Gastroesophageal sphincter (tissue), 4 donors: Measurements from ENCODE around the gene TARP.
"Not testable (repeated sequence)": the region's sequence is repeated elsewhere in the genome, so short reads cannot be mapped to it uniquely, and the experiment has no call there.

Experiments used
- ATAC-seq: fragments of 150-250 bp; one replicate; pipeline ENCODE4 v1.9.1; 2016; ENCODE audit warnings: mild to moderate bottlenecking, moderate library complexity
- H3K27ac ChIP-seq, 4 donors: fragments of 200-600 bp; sonication (generic) in 3 of 4; 1 replicate in 3 of 4; 2 replicates in 1 of 4; pipeline ENCODE4 v1.5.1; 2016 to 2019
- H3K27me3 ChIP-seq: fragments of 200-600 bp; sonication (generic); one replicate; pipeline ENCODE4 v1.5.1; 2019
- H3K36me3 ChIP-seq, 2 donors: fragments of 200-600 bp; sonication (generic); one replicate each; pipeline ENCODE4 v1.5.1; 2019; ENCODE audit warnings: control low read depth in 1 of 2
- H3K4me1 ChIP-seq, 3 donors: fragments of 200-600 bp; sonication (generic); 1 replicate in 2 of 3; 2 replicates in 1 of 3; pipeline ENCODE4 v1.5.1; 2016 to 2019; ENCODE audit warnings: control low read depth in 2 of 3
- H3K4me3 ChIP-seq, 2 donors: fragments of 200-600 bp; sonication (generic); one replicate each; pipeline ENCODE4 v1.5.1; 2019; ENCODE audit warnings: mild to moderate bottlenecking in 1 of 2, moderate library complexity in 1 of 2
- H3K9me3 ChIP-seq, 3 donors: fragments of 200-600 bp; sonication (generic); one replicate each; pipeline ENCODE4 v1.5.1; 2017 to 2019; ENCODE audit warnings: control low read depth in 2 of 3
- EP300 ChIP-seq: sonication (generic); formaldehyde crosslinking; IDR thresholded peaks from one replicate; pipeline ENCODE4 v1.6.1; 2017; ENCODE audit warnings: antibody characterized with exemption, mild to moderate bottlenecking
- POLR2A ChIP-seq, 2 donors: fragments of 450-650 bp; IDR thresholded peaks; one replicate each; pipeline ENCODE4 v1.6.1; 2017; ENCODE audit warnings: antibody characterized with exemption in 2 of 2, mild to moderate bottlenecking in 2 of 2, moderate library complexity in 1 of 2
- POLR2AphosphoS5 ChIP-seq: sonication (generic); formaldehyde crosslinking; IDR thresholded peaks from one replicate; pipeline ENCODE4 v1.6.1; 2017; ENCODE audit warnings: antibody characterized with exemption
- WGBS, 2 donors: methylation state at CpG; one replicate each; pipeline ENCODE4 v1.1.5; 2018; ENCODE audit warnings: low coverage in 1 of 2; 5-methylcytosine and 5-hydroxymethylcytosine counted together
- TF ChIP-seq, protein P1 (sequence below), 4 experiments: fragments of 200-600 bp in 2 of 4; fragments of 450-650 bp in 2 of 4; sonication (generic) in 1 of 4; IDR thresholded peaks; one replicate each; pipeline ENCODE4 v1.5.1; 2017 to 2019; ENCODE audit warnings: antibody characterized with exemption in 4 of 4, mild to moderate bottlenecking in 2 of 4, moderate library complexity in 2 of 4

Gene TARP

DNA sequence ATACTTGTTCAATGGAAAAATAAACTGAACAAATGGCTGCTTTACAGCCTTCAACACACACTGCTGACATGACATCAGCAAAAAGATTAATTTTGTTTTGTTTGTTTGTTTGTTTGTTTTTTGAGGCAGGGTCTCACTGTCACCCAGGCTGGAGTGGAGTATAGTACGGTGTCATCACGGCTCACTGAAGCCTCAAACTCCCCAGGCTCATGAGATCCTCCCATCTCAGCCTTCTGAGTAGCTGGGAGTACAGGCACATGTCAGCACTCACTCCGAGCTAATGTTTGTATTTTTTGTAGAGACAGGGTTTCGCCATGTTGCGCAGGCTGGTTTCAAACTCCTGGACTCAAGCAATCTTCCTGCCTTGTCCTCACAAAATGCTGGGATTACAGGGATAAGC lies 10.9 kb downstream of the TARP start:
- Histone ChIP-seq H3K27me3 (no peaks in the 10 kb centered on the region), H3K36me3 (no peaks in the 10 kb centered on the region), H3K27ac (no peak overlapping the region), H3K9me3 (no peaks in the 10 kb centered on the region), H3K4me1 (no peaks in the 10 kb centered on the region), H3K4me3 (no peak overlapping the region)
- TF ChIP-seq, protein P1, sequence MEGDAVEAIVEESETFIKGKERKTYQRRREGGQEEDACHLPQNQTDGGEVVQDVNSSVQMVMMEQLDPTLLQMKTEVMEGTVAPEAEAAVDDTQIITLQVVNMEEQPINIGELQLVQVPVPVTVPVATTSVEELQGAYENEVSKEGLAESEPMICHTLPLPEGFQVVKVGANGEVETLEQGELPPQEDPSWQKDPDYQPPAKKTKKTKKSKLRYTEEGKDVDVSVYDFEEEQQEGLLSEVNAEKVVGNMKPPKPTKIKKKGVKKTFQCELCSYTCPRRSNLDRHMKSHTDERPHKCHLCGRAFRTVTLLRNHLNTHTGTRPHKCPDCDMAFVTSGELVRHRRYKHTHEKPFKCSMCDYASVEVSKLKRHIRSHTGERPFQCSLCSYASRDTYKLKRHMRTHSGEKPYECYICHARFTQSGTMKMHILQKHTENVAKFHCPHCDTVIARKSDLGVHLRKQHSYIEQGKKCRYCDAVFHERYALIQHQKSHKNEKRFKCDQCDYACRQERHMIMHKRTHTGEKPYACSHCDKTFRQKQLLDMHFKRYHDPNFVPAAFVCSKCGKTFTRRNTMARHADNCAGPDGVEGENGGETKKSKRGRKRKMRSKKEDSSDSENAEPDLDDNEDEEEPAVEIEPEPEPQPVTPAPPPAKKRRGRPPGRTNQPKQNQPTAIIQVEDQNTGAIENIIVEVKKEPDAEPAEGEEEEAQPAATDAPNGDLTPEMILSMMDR (IDR thresholded peaks at IDR 0.05), result no peak
- TF ChIP-seq EP300 (no peak), POLR2A (IDR thresholded peaks at IDR 0.05) (no peak), POLR2AphosphoS5 (no peak)
- WGBS, 2 donors, result 55 to 84% methylated on average over 5 of the region's 5 CpGs
- no peak for ATAC-seq

DNA sequence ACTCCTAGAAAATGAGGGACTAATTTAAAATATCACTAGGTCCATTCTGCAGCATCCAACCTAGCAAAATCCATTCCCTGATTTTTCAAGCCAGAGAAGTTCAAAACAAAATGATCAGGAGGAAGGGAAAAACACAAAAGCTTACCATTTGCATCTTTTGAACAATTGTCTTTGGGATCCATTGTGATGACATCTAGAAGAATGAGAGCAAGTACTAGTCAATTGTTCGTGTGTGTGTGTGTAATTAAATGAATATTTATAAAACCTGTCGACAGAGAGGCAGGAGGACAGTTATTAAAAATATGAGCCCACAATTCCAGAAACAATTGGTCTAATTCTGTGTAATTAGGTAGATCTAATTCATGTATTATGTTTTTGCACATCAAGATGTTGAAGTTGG lies 11.4 kb downstream of the TARP start:
- H3K4me3 ChIP-seq, H3K4me1 ChIP-seq, H3K27ac ChIP-seq, ATAC-seq, H3K9me3 ChIP-seq, H3K27me3 ChIP-seq, H3K36me3 ChIP-seq: not testable (repeated sequence)
- WGBS, 2 donors, result 42 to 55% methylated on average over 2 of the region's 2 CpGs

DNA sequence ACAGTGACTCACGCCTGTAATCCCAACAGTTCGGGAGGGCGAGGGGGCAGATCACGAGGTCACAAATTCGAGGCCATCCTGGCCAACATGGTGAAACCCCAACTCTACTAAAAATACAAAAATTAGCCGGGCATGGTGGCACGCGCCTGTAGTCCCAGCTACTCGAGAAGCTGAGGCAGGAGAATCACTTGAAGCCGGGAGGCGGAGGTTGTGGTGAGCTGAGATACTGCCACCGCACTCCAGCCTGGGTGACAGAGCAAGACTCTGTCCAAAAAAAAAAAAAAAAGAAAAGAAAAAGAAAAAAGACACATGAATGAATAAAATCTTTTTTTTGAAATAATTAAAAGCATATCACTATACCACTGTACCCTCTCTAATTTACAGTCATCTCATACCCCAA lies 11.8 kb downstream of the TARP start:
- not testable (repeated sequence) for H3K27ac ChIP-seq, H3K36me3 ChIP-seq, ATAC-seq, H3K4me3 ChIP-seq, H3K9me3 ChIP-seq, H3K4me1 ChIP-seq, H3K27me3 ChIP-seq
- WGBS, 2 donors, result 89 to 96% methylated on average over 6 to 7 of the region's 12 CpGs

DNA sequence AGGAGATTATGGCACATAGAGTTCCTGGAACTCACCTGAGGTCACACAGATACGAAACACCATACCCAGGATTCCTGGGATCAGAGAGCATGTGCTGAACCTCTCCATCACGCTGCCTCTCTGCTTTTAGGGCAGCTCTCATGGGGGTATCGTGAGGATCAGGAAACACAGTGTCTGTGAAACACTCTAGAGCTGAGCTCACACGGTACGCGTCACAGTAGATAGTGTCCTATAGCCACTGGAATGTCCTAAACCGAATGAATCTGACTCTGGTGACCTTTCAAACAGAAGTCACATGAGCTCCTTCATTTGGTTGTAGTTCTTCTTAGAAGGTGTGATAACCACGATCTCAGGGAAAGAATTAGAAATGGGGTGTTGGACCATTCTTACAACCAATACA lies 14.3 kb downstream of the TARP start:
- H3K27me3 ChIP-seq, ATAC-seq, H3K9me3 ChIP-seq, H3K4me3 ChIP-seq, H3K4me1 ChIP-seq, H3K36me3 ChIP-seq, H3K27ac ChIP-seq: not testable (repeated sequence)
- WGBS, 2 donors, result 92 to 97% methylated on average over 4 to 6 of the region's 8 CpGs

DNA sequence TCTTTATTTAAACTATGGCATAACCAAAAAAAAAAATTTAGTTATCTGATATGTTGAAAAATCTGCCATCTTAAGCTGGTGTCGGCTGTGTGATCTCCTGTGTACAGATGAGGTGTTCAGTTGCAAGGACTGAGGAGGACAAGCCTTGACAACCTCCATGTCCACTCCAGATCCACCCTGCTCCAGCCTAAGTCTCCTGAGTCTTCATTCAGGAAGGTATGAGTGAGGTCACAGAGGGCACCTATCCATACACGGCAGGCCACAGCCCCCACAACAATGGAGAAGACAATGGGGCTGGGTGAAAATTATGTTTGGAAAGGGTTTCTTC lies 16.1 kb downstream of the TARP start:
- Histone ChIP-seq H3K4me1 (no peaks in the 10 kb centered on the region), H3K4me3 (no peak overlapping the region), H3K36me3 (no peaks in the 10 kb centered on the region), H3K27me3 (no peaks in the 10 kb centered on the region), H3K9me3 (no peaks in the 10 kb centered on the region), H3K27ac (no peak overlapping the region)
- ATAC-seq, result no peak
- 78 to 89% methylated on average over 1 to 2 of the region's 2 CpGs for WGBS, 2 donors
- TF ChIP-seq POLR2A (IDR thresholded peaks at IDR 0.05) (no peak), EP300 (no peak), POLR2AphosphoS5 (no peak)
- TF ChIP-seq, protein P1 (IDR thresholded peaks at IDR 0.05), result no peak

DNA sequence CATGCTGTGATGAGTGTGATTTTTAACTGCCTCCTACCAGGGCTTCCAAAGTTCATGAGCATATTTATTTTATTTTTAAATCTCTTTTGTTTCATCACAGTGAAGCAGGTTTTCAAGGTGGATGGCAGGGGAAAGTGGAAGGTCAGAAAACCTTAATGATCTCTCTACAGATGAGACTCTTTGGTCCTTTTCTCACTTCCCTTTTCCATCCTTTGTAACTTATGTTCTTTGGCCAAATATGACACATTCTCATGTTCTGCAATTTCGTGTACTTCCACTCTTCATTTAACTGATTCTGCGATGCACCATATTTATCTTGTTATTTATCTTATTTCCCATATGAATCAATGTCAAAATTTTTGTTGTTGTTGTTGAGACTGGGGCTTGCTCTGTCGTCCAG lies 23.6 kb downstream of the TARP start:
- H3K27me3 ChIP-seq, H3K27ac ChIP-seq, H3K4me1 ChIP-seq, ATAC-seq, H3K9me3 ChIP-seq, H3K4me3 ChIP-seq, H3K36me3 ChIP-seq: not testable (repeated sequence)
- 44 to 50% methylated on average over 2 to 3 of the region's 3 CpGs for WGBS, 2 donors

DNA sequence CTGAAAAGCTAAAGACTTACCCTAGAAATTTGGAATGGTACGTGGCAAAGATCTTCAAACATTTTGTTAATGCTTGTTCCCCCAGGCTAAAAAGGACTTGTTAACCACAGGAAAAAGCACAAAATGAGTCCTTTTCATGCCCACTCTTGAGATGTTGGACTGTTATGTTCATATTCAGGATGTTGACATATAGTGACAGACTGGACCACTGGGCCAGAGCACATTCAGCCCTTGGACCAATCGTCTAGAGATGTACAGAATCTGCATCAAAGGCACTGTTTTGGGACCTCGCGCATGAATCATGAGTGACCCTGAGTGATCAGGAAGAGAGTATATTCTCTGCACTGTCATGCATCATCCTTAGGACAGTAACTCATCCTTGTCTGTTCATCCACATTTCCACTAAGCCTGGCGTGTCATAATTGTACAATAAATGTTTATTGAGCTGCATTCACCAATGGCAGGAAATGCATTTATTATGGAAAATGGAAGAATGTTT lies 25.3 kb downstream of the TARP start:
- H3K9me3 ChIP-seq, result no peaks in the 10 kb centered on the region
- TF ChIP-seq POLR2A (IDR thresholded peaks at IDR 0.05) (no peak), EP300 (no peak), POLR2AphosphoS5 (no peak)
- TF ChIP-seq, protein P1 (IDR thresholded peaks at IDR 0.05), result no peak
- no peak overlapping the region for H3K4me3 ChIP-seq
- no peak overlapping the region for H3K27ac ChIP-seq
- no peaks in the 10 kb centered on the region for H3K4me1 ChIP-seq
- H3K36me3 ChIP-seq, result no peaks in the 10 kb centered on the region
- no peak for ATAC-seq
- 91 to 100% methylated on average over 1 to 3 of the region's 5 CpGs for WGBS, 2 donors
- no peaks in the 10 kb centered on the region for H3K27me3 ChIP-seq
